H1 (cell line): ENCODE data around the gene PGAM5. TPM values are rescaled to one million over a fixed set of nuclear protein-coding genes. Genes with fewer than 3 reads are reported as not detected.

Experiments
- CTCF ChIA-PET: fragments of 300-600 bp; sonication (Branson Sonifier 250); formaldehyde crosslinking; loops from one replicate; lab custom pipeline; 2021; ENCODE audit not compliant: partially characterized antibody; lab: Charles Lee
- POLR2A ChIA-PET: fragments of 300-600 bp; sonication (Branson Sonifier 250); formaldehyde crosslinking; loops from one replicate; lab custom pipeline; 2021; ENCODE audit warnings: inconsistent platforms; ENCODE audit not compliant: partially characterized antibody; lab: Charles Lee
- DNase-seq, 2 experiments: peaks; one replicate each; pipeline versions ENCODE4 v3.0.0 to v3.0.0-alpha.2; 2010 to 2022; ENCODE audit warnings: low spot score in 2 of 2, low read depth in 1 of 2, mixed read lengths in 1 of 2
- FAIRE-seq: peaks from 2 replicates; lab custom pipeline; 2011; peaks lifted over from hg19 to GRCh38; lab: Jason Lieb, UNC
- H2AFZ ChIP-seq: 2 replicates; pipeline ENCODE4 v1.8.1; 2012; ENCODE audit warnings: low read length, inconsistent platforms
- H2AK5ac ChIP-seq: 2 replicates; pipeline ENCODE4 v1.6.1; 2013; ENCODE audit warnings: low read depth, low read length
- H2BK120ac ChIP-seq: replicated peaks from 2 replicates; pipeline ENCODE3; 2013; ENCODE audit warnings: low read depth, low read length, inconsistent platforms
- H2BK12ac ChIP-seq: 2 replicates; pipeline ENCODE4 v1.6.1; 2013; ENCODE audit warnings: low read depth, low read length
- H2BK15ac ChIP-seq: 2 replicates; pipeline ENCODE4 v1.6.1; 2013; ENCODE audit warnings: low read length
- H2BK20ac ChIP-seq: 2 replicates; pipeline ENCODE4 v1.6.1; 2013; ENCODE audit warnings: low read length
- H2BK5ac ChIP-seq: 2 replicates; pipeline ENCODE4 v1.6.1; 2013; ENCODE audit warnings: low read depth, low read length
- H3K14ac ChIP-seq: 2 replicates; pipeline ENCODE4 v1.6.1; 2013; ENCODE audit warnings: inconsistent platforms; ENCODE audit not compliant: insufficient read length
- H3K18ac ChIP-seq: 2 replicates; pipeline ENCODE4 v1.6.1; 2013; ENCODE audit warnings: low read length; ENCODE audit errors: extremely low read depth
- H3K23ac ChIP-seq: 2 replicates; pipeline ENCODE4 v1.6.1; 2013; ENCODE audit warnings: inconsistent platforms; ENCODE audit not compliant: insufficient read length
- H3K23me2 ChIP-seq: 2 replicates; pipeline ENCODE4 v1.6.1; 2013; ENCODE audit warnings: low read depth, low read length
- H3K27ac ChIP-seq: 2 replicates; pipeline ENCODE4 v1.6.1; 2011; ENCODE audit warnings: low read depth, low read length, inconsistent platforms
- H3K27me3 ChIP-seq, 4 experiments: replicated peaks in 1 of 4; 1 replicate in 1 of 4; 2 replicates in 3 of 4; pipeline versions ENCODE4 v1.6.1 to v1.8.1; 2011 to 2013; ENCODE audit warnings: low read length in 3 of 4, mild to moderate bottlenecking in 3 of 4, inconsistent platforms in 2 of 4, mixed read lengths in 2 of 4, moderate library complexity in 1 of 4; ENCODE audit not compliant: control insufficient read depth in 3 of 4, insufficient read depth in 3 of 4; ENCODE audit errors: extremely low read depth in 1 of 4
- H3K36me3 ChIP-seq, 4 experiments: 2 replicates each; pipeline versions ENCODE4 v1.6.1 to v1.8.1; 2011 to 2013; ENCODE audit warnings: mild to moderate bottlenecking in 4 of 4, low read length in 3 of 4, moderate library complexity in 2 of 4, control low read depth in 1 of 4, inconsistent platforms in 1 of 4; ENCODE audit not compliant: insufficient read depth in 4 of 4, control insufficient read depth in 2 of 4
- H3K4ac ChIP-seq: replicated peaks from 2 replicates; pipeline ENCODE3; 2013; ENCODE audit warnings: low read length, low read depth, mixed read lengths, inconsistent platforms; ENCODE audit not compliant: insufficient read length
- H3K4me1 ChIP-seq, 4 experiments: replicated peaks in 1 of 4; 1 replicate in 1 of 4; 2 replicates in 3 of 4; pipeline versions ENCODE4 v1.6.1 to v1.8.1; 2011 to 2013; ENCODE audit warnings: low read length in 3 of 4, inconsistent platforms in 2 of 4, mixed read lengths in 1 of 4; ENCODE audit not compliant: insufficient read depth in 4 of 4, control insufficient read depth in 3 of 4
- H3K4me2 ChIP-seq, 2 experiments: 2 replicates each; pipeline versions ENCODE4 v1.6.1 to v1.8.1; 2011 to 2013; ENCODE audit warnings: low read depth in 2 of 2, low read length in 2 of 2, control low read depth in 1 of 2, inconsistent platforms in 1 of 2, mild to moderate bottlenecking in 1 of 2; ENCODE audit not compliant: insufficient read depth in 1 of 2
- H3K4me3 ChIP-seq, 4 experiments: fragments of 200-600, 300-600 bp in 1 of 4; sonication (generic), shearing (Covaris generic), sonication (Bioruptor Twin) in 1 of 4; 2 replicates each; pipeline versions ENCODE4 v1.5.1 to v1.8.1; 2011 to 2016; ENCODE audit warnings: low read length in 4 of 4, low read depth in 3 of 4, control low read depth in 2 of 4, inconsistent platforms in 2 of 4, mild to moderate bottlenecking in 2 of 4, mixed read lengths in 1 of 4, moderate library complexity in 1 of 4; ENCODE audit not compliant: insufficient read depth in 2 of 4; ENCODE audit errors: extremely low read depth in 1 of 4
- H3K56ac ChIP-seq: replicated peaks from 2 replicates; pipeline ENCODE3; 2013; ENCODE audit warnings: low read depth, mild to moderate bottlenecking, mixed read lengths, low read length, inconsistent platforms; ENCODE audit not compliant: insufficient read length
- H3K79me1 ChIP-seq: 2 replicates; pipeline ENCODE4 v1.6.1; 2013; ENCODE audit warnings: low read depth, low read length, control low read depth
- H3K79me2 ChIP-seq, 2 experiments: 2 replicates each; pipeline versions ENCODE4 v1.6.1 to v1.8.1; 2012 to 2013; ENCODE audit warnings: low read length in 2 of 2, mild to moderate bottlenecking in 2 of 2, inconsistent platforms in 1 of 2; ENCODE audit not compliant: insufficient read depth in 2 of 2, control insufficient read depth in 1 of 2
- H3K9ac ChIP-seq, 4 experiments: replicated peaks in 1 of 4; 1 replicate in 1 of 4; 2 replicates in 3 of 4; pipeline versions ENCODE4 v1.6.1 to v1.8.1; 2011 to 2013; ENCODE audit warnings: low read depth in 3 of 4, low read length in 3 of 4, control low read depth in 2 of 4, mild to moderate bottlenecking in 2 of 4, moderate library complexity in 2 of 4, inconsistent platforms in 1 of 4; ENCODE audit errors: extremely low read depth in 1 of 4
- H3K9me3 ChIP-seq, 2 experiments: 2 replicates each; pipeline versions ENCODE4 v1.6.1 to v1.8.1; 2012 to 2013; ENCODE audit warnings: mild to moderate bottlenecking in 2 of 2, moderate library complexity in 2 of 2, control low read depth in 1 of 2, inconsistent platforms in 1 of 2, low read depth in 1 of 2, low read length in 1 of 2, mixed read lengths in 1 of 2; ENCODE audit not compliant: insufficient read depth in 2 of 2
- H4K20me1 ChIP-seq, 2 experiments: replicated peaks in 1 of 2; 2 replicates each; pipeline versions ENCODE3 to v1.8.1; 2011 to 2013; ENCODE audit warnings: inconsistent platforms in 2 of 2, low read length in 2 of 2, mild to moderate bottlenecking in 1 of 2; ENCODE audit not compliant: insufficient read depth in 2 of 2, control insufficient read depth in 1 of 2
- H4K5ac ChIP-seq: 2 replicates; pipeline ENCODE4 v1.6.1; 2013; ENCODE audit warnings: low read length, low read depth, mixed read lengths, inconsistent platforms; ENCODE audit not compliant: insufficient read length
- H4K8ac ChIP-seq: 2 replicates; pipeline ENCODE4 v1.8.0; 2013; ENCODE audit warnings: mild to moderate bottlenecking, moderate library complexity, low read length, inconsistent platforms; ENCODE audit not compliant: insufficient read depth; ENCODE audit errors: extremely low read depth
- H4K91ac ChIP-seq: replicated peaks from 2 replicates; pipeline ENCODE3; 2013; ENCODE audit warnings: low read length, mixed read lengths, inconsistent platforms; ENCODE audit not compliant: insufficient read length
- BCL11A ChIP-seq, 2 experiments: IDR thresholded peaks; one replicate each; pipeline ENCODE4 v1.6.1; 2011; ENCODE audit warnings: low read depth in 2 of 2, low read length in 2 of 2, mild to moderate bottlenecking in 2 of 2
- BRCA1 ChIP-seq: IDR thresholded peaks from 2 replicates; pipeline ENCODE4 v1.6.1; 2012; ENCODE audit warnings: low read depth, low read length, improper control_type of control experiment
- EZH2 ChIP-seq: fragments of 200-600 bp; sonication (generic); IDR thresholded peaks from 2 replicates; pipeline ENCODE4 v1.7.1; 2012; ENCODE audit warnings: low read depth, mild to moderate bottlenecking, moderate library complexity, low read length, inconsistent platforms; ENCODE audit not compliant: severe bottlenecking
- MAFK ChIP-seq: IDR thresholded peaks from 2 replicates; pipeline ENCODE4 v1.6.1; 2012; ENCODE audit warnings: low read depth, mild to moderate bottlenecking, improper control_type of control experiment, low read length
- RAD21 ChIP-seq, 2 experiments: IDR thresholded peaks in 1 of 2; conservative IDR thresholded peaks in 1 of 2; 2 replicates each; pipeline ENCODE4 v1.6.1; 2011; ENCODE audit warnings: low read depth in 2 of 2, low read length in 2 of 2, improper control_type of control experiment in 1 of 2, inconsistent platforms in 1 of 2, mild to moderate bottlenecking in 1 of 2, moderate library complexity in 1 of 2
- RFX5 ChIP-seq: IDR thresholded peaks from 2 replicates; pipeline ENCODE4 v1.6.1; 2011; ENCODE audit warnings: low read depth, low read length, improper control_type of control experiment, borderline replicate concordance
- SP4 ChIP-seq: IDR thresholded peaks from 2 replicates; pipeline ENCODE4 v1.6.1; 2012; ENCODE audit warnings: low read length, inconsistent platforms
- WGBS, 2 experiments: shearing (Covaris generic) in 1 of 2; methylation state at CpG; one replicate each; pipeline versions ENCODE4 v1.1.6 to v1.1.7; 2013 to 2015; ENCODE audit warnings: low lambda C conversion rate in 2 of 2, mixed read lengths in 2 of 2, inconsistent platforms in 1 of 2, low coverage in 1 of 2, missing lambda C conversion rate in 1 of 2; ENCODE audit not compliant: insufficient replicate concordance in 2 of 2, insufficient coverage in 1 of 2, insufficient read length in 1 of 2; ENCODE audit errors: extremely low coverage in 1 of 2, missing lambda C conversion rate in 1 of 2; 5-methylcytosine and 5-hydroxymethylcytosine counted together
- polyA plus RNA-seq, 7 experiments: library from polyadenylated mRNA; depleted of rRNA in 3 of 7; stranded (reverse) in 5 of 7; unstranded in 2 of 7; fragments of >200 nt in 5 of 7; fragments of 200-250 nt in 2 of 7; gene quantifications; 1 replicate in 5 of 7; 2 replicates in 1 of 7; 4 replicates in 1 of 7; pipeline versions ENCODE4 v1.2.1 to v1.2.3, GENCODE V29; 2011 to 2013; ENCODE audit warnings: missing spikeins in 2 of 7, mixed read lengths in 2 of 7
- total RNA-seq: library from RNA; stranded (reverse); fragmentation: NEBNext Ultra II Directional; extraction: Animal tissue kit (Norgen Biotek cat#: 25700); gene quantifications from 2 replicates; pipeline ENCODE4 v1.2.1, GENCODE V29; 2021
- TF ChIP-seq, protein P1 (sequence below): IDR thresholded peaks from 2 replicates; pipeline ENCODE4 v1.6.1; 2011; ENCODE audit warnings: low read depth, mild to moderate bottlenecking, low read length; ENCODE audit not compliant: insufficient read depth

PGAM5 gene
- total and polyA plus RNA-seq, 2 of the 8 experiments (the other 6 are each of a cell fraction or from before 2014, with no cell fraction given) = 66.4 to 84.0 TPM

DNA sequence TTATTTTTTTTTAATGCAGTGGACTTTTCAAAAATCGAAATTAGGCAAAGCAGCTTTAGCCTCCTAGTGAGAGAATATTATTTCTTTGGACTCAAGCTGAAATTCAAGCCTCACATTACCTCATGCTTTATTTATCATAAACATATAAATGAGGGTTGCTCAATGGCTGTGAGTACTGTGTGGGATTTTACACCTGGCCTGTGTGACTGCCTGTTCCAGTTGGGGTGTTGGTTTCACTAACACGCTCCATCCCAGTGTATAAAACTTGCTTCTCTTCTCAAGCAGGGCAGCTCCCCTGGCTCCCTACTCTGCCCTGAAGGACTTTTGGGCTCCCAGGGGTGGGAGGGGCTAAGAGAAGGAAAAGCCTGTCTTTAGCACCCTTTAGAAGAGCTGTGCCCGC lies 36.0 kb downstream of the PGAM5 start:
- no peak overlapping the region for H3K14ac ChIP-seq
- no peaks in the 10 kb centered on the region for H3K27me3 ChIP-seq
- ChIA-PET POLR2A (interaction anchor here (1.0 to 1.1 kb wide), 2 partner anchors 10 to 26 kb away, joined by 3 read pairs; no protein-coding TSS in a partner anchor), CTCF (interaction anchor here (1.0 kb wide), 1 partner anchor 108 kb away, joined by 4 read pairs; no protein-coding TSS in a partner anchor)
- H3K18ac ChIP-seq = no peak overlapping the region
- H3K23ac ChIP-seq = no peak overlapping the region
- H3K27ac ChIP-seq = no peak overlapping the region
- H3K9ac ChIP-seq = no peak overlapping the region
- TF ChIP-seq BCL11A (IDR thresholded peaks at IDR 0.05; ENCODE audit: low read depth in 2 of 2, low read length in 2 of 2) (no peak), BRCA1 (no peak), RAD21 (IDR thresholded peaks at IDR 0.05 in 1 of 2, conservative IDR thresholded peaks at IDR 0.05 in 1 of 2; ENCODE audit: low read depth in 2 of 2, low read length in 2 of 2) (no peak), EZH2 (no peak), RFX5 (no peak), MAFK (no peak), SP4 (no peak)
- TF ChIP-seq, protein P1, sequence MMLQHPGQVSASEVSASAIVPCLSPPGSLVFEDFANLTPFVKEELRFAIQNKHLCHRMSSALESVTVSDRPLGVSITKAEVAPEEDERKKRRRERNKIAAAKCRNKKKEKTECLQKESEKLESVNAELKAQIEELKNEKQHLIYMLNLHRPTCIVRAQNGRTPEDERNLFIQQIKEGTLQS = no peak
- H2BK20ac ChIP-seq = no peak overlapping the region
- no peak overlapping the region for H4K5ac ChIP-seq
- no peak overlapping the region for H2AK5ac ChIP-seq
- no peak overlapping the region for H2BK5ac ChIP-seq
- peaks cover 4 to 24% of the 10 kb centered on the region in 2 experiments for H4K20me1 ChIP-seq
- no peaks in the 10 kb centered on the region for H3K9me3 ChIP-seq
- H4K8ac ChIP-seq = no peak overlapping the region
- no peaks in the 10 kb centered on the region for H3K4me1 ChIP-seq
- no peak overlapping the region for H2AFZ ChIP-seq
- peaks cover 48 to 82% (median 72%) of the 10 kb centered on the region in 4 experiments for H3K36me3 ChIP-seq
- WGBS, 2 experiments = 93% methylated on average over 3 of the region's 3 CpGs; no CpG with 5 or more reads in 1 of the 2 experiments
- H3K79me2 ChIP-seq = peaks cover 3 to 22% of the 10 kb centered on the region in 2 experiments; a peak in 3 of 4 replicates
- no peak for FAIRE-seq
- peaks cover 11% of the 10 kb centered on the region for H3K79me1 ChIP-seq
- H2BK15ac ChIP-seq = no peak overlapping the region
- no peak overlapping the region for H3K4me3 ChIP-seq
- no peak overlapping the region for H3K4ac ChIP-seq
- H3K23me2 ChIP-seq = peaks cover 3% of the 10 kb centered on the region; the same call in 1 of the 2 replicates
- no peak overlapping the region for H4K91ac ChIP-seq
- H2BK120ac ChIP-seq = no peak overlapping the region
- no peak for DNase-seq
- H3K56ac ChIP-seq = no peak overlapping the region
- H2BK12ac ChIP-seq = no peak overlapping the region
- no peak overlapping the region for H3K4me2 ChIP-seq
